Measurements from ENCODE around the gene MMP23B. TPM values are rescaled to one million over a fixed set of nuclear protein-coding genes. Genes with fewer than 3 reads are reported as not detected.
A peak's percentile ranks its signal among the peaks of the same experiment; 100 is the strongest.

MMP23B gene
- 1.1 TPM for total RNA-seq (2013)
- 1 to 10 TPM in 1 of 3 donors, under 1 TPM in 2; 0.21 to 1.5 (median 0.24) TPM for polyA plus RNA-seq
- polyA minus RNA-seq = 0.69 and 0.80 TPM in 2 replicates
- total RNA-seq = 0 to 0.17 (median 0.05) reads per million in 11 experiments

GRCh38 chr1:1631782-1632420 is at the start of gene MMP23B:
TSS of gene MMP23B (plus strand) at chr1:1632173. CDS start at chr1:1632219, 46 bp downstream.
- Histone ChIP-seq H3K27ac (ENCODE audit: low read depth in 1 of 2, low read length in 2 of 2) (no peak within 1 kb of the TSS), H3K36me3 (replicated peaks in 1 of 2; ENCODE audit: control insufficient read depth in 1 of 2, insufficient read depth in 2 of 2, low read length in 2 of 2) (peaks cover 7% of the 10 kb centered on the region in 2 donors), H4K20me1 (ENCODE audit: insufficient read depth, low read length) (no peaks in the 10 kb centered on the region), H3K27me3 (ENCODE audit: control insufficient read depth in 2 of 2, insufficient read depth in 2 of 2, low read length in 2 of 2) (peaks cover 11 to 30% of the 10 kb centered on the region in 2 donors), H3K4me2 (replicated peaks; ENCODE audit: extremely low read depth, low read length, poor library complexity, severe bottlenecking) (no peak within 1 kb of the TSS), H3K9ac (ENCODE audit: insufficient read depth, low read length, poor library complexity, severe bottlenecking) (no peak within 1 kb of the TSS), H3K79me2 (ENCODE audit: insufficient read depth, low read length) (no peaks in the 10 kb centered on the region), H3K9me3 (replicated peaks in 1 of 2; ENCODE audit: control insufficient read depth in 1 of 2, insufficient read depth in 1 of 2, low read length in 2 of 2) (no peaks in the 10 kb centered on the region), H3K4me1 (ENCODE audit: control insufficient read depth in 1 of 2, insufficient read depth in 2 of 2, low read length in 2 of 2) (peaks cover 3 to 9% of the 10 kb centered on the region in 2 donors), H2AFZ (ENCODE audit: insufficient read depth, low read depth, low read length, poor library complexity, severe bottlenecking) (no peak within 1 kb of the TSS), H3K4me3 (replicated peaks in 1 of 3; ENCODE audit: low read depth in 2 of 3, low read length in 3 of 3) (no peak within 1 kb of the TSS)
- H3K36me3 Mint-ChIP-seq = peaks cover 13 to 19% of the 10 kb centered on the region in 2 donors
- no peak within 1 kb of the TSS for H3K27ac Mint-ChIP-seq
- H3K4me1 Mint-ChIP-seq = peaks cover 2% of the 10 kb centered on the region
- TF ChIP-seq CTCF (IDR thresholded peaks at IDR 0.05) = no peak
- peaks cover 0 to 11% (median 3%) of the 10 kb centered on the region in 7 donors for H3K9me3 Mint-ChIP-seq
- peak within 1 kb of the TSS in 1 of 2 donors; percentile 67 for H3K4me3 Mint-ChIP-seq
- DNase-seq = no peak
- intact Hi-C loops (cut with micrococcal nuclease) = no loop called here
- peaks cover 12 to 44% (median 22%) of the 10 kb centered on the region in 3 donors for H3K27me3 Mint-ChIP-seq (ENCODE audit: low read depth in 3 of 3)
- 3% methylated on average over 39 of the region's 48 CpGs for WGBS (ENCODE audit: insufficient coverage)

- H3K4me1 Mint-ChIP-seq = no peaks in the 10 kb centered on the region
- Histone ChIP-seq H3K4me2 (replicated peaks; ENCODE audit: extremely low read depth, low read length, poor library complexity, severe bottlenecking) (no peak overlapping the region), H3K36me3 (replicated peaks in 1 of 2; ENCODE audit: control insufficient read depth in 1 of 2, insufficient read depth in 2 of 2, low read length in 2 of 2) (no peaks in the 10 kb centered on the region), H3K9ac (ENCODE audit: insufficient read depth, low read length, poor library complexity, severe bottlenecking) (no peak overlapping the region), H3K79me2 (ENCODE audit: insufficient read depth, low read length) (no peaks in the 10 kb centered on the region), H3K4me1 (ENCODE audit: control insufficient read depth in 1 of 2, insufficient read depth in 2 of 2, low read length in 2 of 2) (no peaks in the 10 kb centered on the region), H3K27ac (ENCODE audit: low read depth in 1 of 2, low read length in 2 of 2) (no peak overlapping the region), H3K27me3 (ENCODE audit: control insufficient read depth in 2 of 2, insufficient read depth in 2 of 2, low read length in 2 of 2) (peaks cover 5 to 12% of the 10 kb centered on the region in 2 donors), H2AFZ (ENCODE audit: insufficient read depth, low read depth, low read length, poor library complexity, severe bottlenecking) (no peak overlapping the region), H4K20me1 (ENCODE audit: insufficient read depth, low read length) (no peaks in the 10 kb centered on the region), H3K9me3 (replicated peaks in 1 of 2; ENCODE audit: control insufficient read depth in 1 of 2, insufficient read depth in 1 of 2, low read length in 2 of 2) (no peaks in the 10 kb centered on the region), H3K4me3 (replicated peaks in 1 of 3; ENCODE audit: low read depth in 2 of 3, low read length in 3 of 3) (no peak overlapping the region)
- H3K4me3 Mint-ChIP-seq = no peak overlapping the region
- no peak for TF ChIP-seq CTCF (IDR thresholded peaks at IDR 0.05)
- peaks cover 21 to 51% (median 36%) of the 10 kb centered on the region in 3 donors for H3K27me3 Mint-ChIP-seq (ENCODE audit: low read depth in 3 of 3)
- WGBS (ENCODE audit: insufficient coverage) = 88% methylated on average over 8 of the region's 9 CpGs
- peaks cover 0 to 3% (median 0%) of the 10 kb centered on the region in 7 donors for H3K9me3 Mint-ChIP-seq
- no peak for DNase-seq
- no peaks in the 10 kb centered on the region for H3K36me3 Mint-ChIP-seq
- intact Hi-C loops (cut with micrococcal nuclease) = no loop called here
- H3K27ac Mint-ChIP-seq = no peak overlapping the region
These were observed 49.2 kb upstream of the MMP23B start for GRCh38 chr1:1582585-1583346.

All from CD14-positive monocyte (primary cell).